GM23338 (cell line): Measurements from ENCODE around the gene CELF2. TPM values are rescaled to one million over a fixed set of nuclear protein-coding genes. Genes with fewer than 3 reads are reported as not detected.

Source experiments
- ATAC-seq: fragments of 200-7000 bp; cut with Tn5 transposase; 3 replicates; pipeline ENCODE4 v1.9.1; 2020
- DNase-seq: peaks from one replicate; pipeline ENCODE4 v3.0.0-alpha.2; 2015; ENCODE audit warnings: low spot score
- H2AFZ ChIP-seq: fragments of 200-600 bp; sonication (generic); 2 replicates; pipeline ENCODE4 v1.8.0; 2016; ENCODE audit warnings: antibody characterized with exemption, mild to moderate bottlenecking, moderate library complexity
- H3F3A ChIP-seq: fragments of 200-600 bp; sonication (generic); replicated peaks from 2 replicates; pipeline ENCODE4 v1.8.0; 2017; ENCODE audit warnings: antibody characterized with exemption, mixed run types, low read depth
- H3K27ac ChIP-seq: fragments of 200-600 bp; sonication (generic); 2 replicates; pipeline ENCODE4 v1.6.1; 2016; ENCODE audit warnings: low read depth
- H3K27me3 ChIP-seq: fragments of 200-600 bp; sonication (generic); 2 replicates; pipeline ENCODE4 v1.8.0; 2016; ENCODE audit warnings: mild to moderate bottlenecking, mixed run types, moderate library complexity; ENCODE audit not compliant: insufficient read depth
- H3K36me3 ChIP-seq: fragments of 200-600 bp; sonication (generic); 2 replicates; pipeline ENCODE4 v1.8.0; 2016; ENCODE audit warnings: mild to moderate bottlenecking; ENCODE audit not compliant: insufficient read depth
- H3K4me1 ChIP-seq: fragments of 200-600 bp; sonication (generic); 2 replicates; pipeline ENCODE4 v1.8.0; 2016; ENCODE audit warnings: mild to moderate bottlenecking, moderate library complexity; ENCODE audit not compliant: insufficient read depth
- H3K4me2 ChIP-seq: fragments of 200-600 bp; sonication (generic); 2 replicates; pipeline ENCODE4 v1.7.1; 2017; ENCODE audit warnings: mixed run types
- H3K4me3 ChIP-seq: fragments of 200-600 bp; sonication (generic); 2 replicates; pipeline ENCODE4 v1.6.1; 2016; ENCODE audit warnings: mixed run types
- H3K79me2 ChIP-seq: fragments of 200-600 bp; sonication (generic); replicated peaks from 2 replicates; pipeline ENCODE4 v1.8.0; 2017; ENCODE audit warnings: mild to moderate bottlenecking; ENCODE audit not compliant: insufficient read depth
- H3K9me2 ChIP-seq: fragments of 200-600 bp; sonication (generic); 2 replicates; pipeline ENCODE4 v1.8.0; 2017; ENCODE audit not compliant: insufficient read depth
- H4K20me1 ChIP-seq: fragments of 200-600 bp; sonication (generic); replicated peaks from 2 replicates; pipeline ENCODE4 v1.8.0; 2017; ENCODE audit warnings: mild to moderate bottlenecking; ENCODE audit not compliant: insufficient read depth
- H3K27ac Mint-ChIP-seq: 2 replicates; pipeline ENCODE4 v1.8.0; 2020; ENCODE audit warnings: inconsistent platforms, mild to moderate bottlenecking, moderate library complexity, mixed read lengths
- H3K27me3 Mint-ChIP-seq: 3 replicates; pipeline ENCODE4 v1.8.0; 2022; ENCODE audit warnings: low read depth, mild to moderate bottlenecking, moderate library complexity, mixed read lengths, inconsistent platforms; ENCODE audit not compliant: insufficient read depth, poor library complexity
- H3K36me3 Mint-ChIP-seq: 3 replicates; pipeline ENCODE4 v1.8.0; 2021; ENCODE audit warnings: low read depth, mild to moderate bottlenecking, inconsistent platforms, moderate library complexity, mixed read lengths
- H3K4me1 Mint-ChIP-seq: 3 replicates; pipeline ENCODE4 v1.8.0; 2020; ENCODE audit warnings: mild to moderate bottlenecking, inconsistent platforms, mixed read lengths
- H3K4me3 Mint-ChIP-seq: 3 replicates; pipeline ENCODE4 v1.8.0; 2021; ENCODE audit warnings: moderate library complexity, mild to moderate bottlenecking, inconsistent platforms, mixed read lengths
- H3K9me3 Mint-ChIP-seq: 3 replicates; pipeline ENCODE4 v1.8.0; 2020; ENCODE audit warnings: moderate library complexity, mild to moderate bottlenecking, inconsistent platforms, mixed read lengths
- CREB1 ChIP-seq: fragments of 250-450 bp; sonication (Bioruptor Pico); IDR thresholded peaks from 2 replicates; pipeline ENCODE4 v1.5.0; 2020; ENCODE audit warnings: low read depth, mild to moderate bottlenecking, moderate library complexity
- EZH2 ChIP-seq: fragments of 200-600 bp; sonication (generic); IDR thresholded peaks from one replicate; pipeline ENCODE4 v1.8.0; 2017; ENCODE audit warnings: antibody characterized with exemption, mild to moderate bottlenecking, low read depth; ENCODE audit not compliant: unreplicated experiment
- EZH2phosphoT487 ChIP-seq: fragments of 200-600 bp; sonication (generic); IDR thresholded peaks from one replicate; pipeline ENCODE4 v1.8.1; 2018; ENCODE audit warnings: antibody characterized with exemption; ENCODE audit not compliant: unreplicated experiment
- JUNB ChIP-seq: IDR thresholded peaks from one replicate; pipeline ENCODE4 v1.6.1; 2016; ENCODE audit warnings: antibody characterized with exemption; ENCODE audit not compliant: unreplicated experiment
- NANOG ChIP-seq: IDR thresholded peaks from 2 replicates; pipeline ENCODE4 v1.6.1; 2016; ENCODE audit warnings: antibody characterized with exemption, borderline replicate concordance
- POLR2AphosphoS5 ChIP-seq: IDR thresholded peaks from 2 replicates; pipeline ENCODE4 v1.6.1; 2016; ENCODE audit warnings: antibody characterized with exemption, low read depth
- STAT1 ChIP-seq: IDR thresholded peaks from one replicate; pipeline ENCODE4 v1.6.1; 2016; ENCODE audit warnings: antibody characterized with exemption; ENCODE audit not compliant: unreplicated experiment
- ZNF114 ChIP-seq: fragments of 250-450 bp; sonication (Bioruptor Pico); IDR thresholded peaks from 2 replicates; pipeline ENCODE4 v1.5.0; 2020; ENCODE audit warnings: mild to moderate bottlenecking, moderate library complexity
- ZNF331 ChIP-seq: fragments of 250-450 bp; sonication (Bioruptor Pico); IDR thresholded peaks from 2 replicates; pipeline ENCODE4 v1.5.0; 2020; ENCODE audit warnings: low read depth, mild to moderate bottlenecking, moderate library complexity
- polyA plus RNA-seq: library from polyadenylated mRNA; unstranded; fragments of >200 nt; fragmentation: Nextera tagmentation; extraction: Ambion mirVana; gene quantifications from 2 replicates; pipeline ENCODE4 v1.2.1, GENCODE V29; 2016
- total RNA-seq: library from RNA; depleted of rRNA; stranded (reverse); fragments of >200 nt; shearing (Covaris generic); gene quantifications from 2 replicates; pipeline ENCODE4 v1.2.3, GENCODE V29; 2014
- TF ChIP-seq, protein P1 (sequence below): IDR thresholded peaks from 2 replicates; pipeline ENCODE4 v1.6.1; 2016; ENCODE audit warnings: antibody characterized with exemption
- TF ChIP-seq, protein P2 (sequence below): fragments of 250-450 bp; sonication (Bioruptor Pico); IDR thresholded peaks from 2 replicates; pipeline ENCODE4 v1.5.0; 2020; ENCODE audit warnings: mild to moderate bottlenecking, moderate library complexity
- TF ChIP-seq, protein P3 (sequence below), 2 experiments: fragments of 200-600 bp in 1 of 2; sonication (generic) in 1 of 2; conservative IDR thresholded peaks; 2 replicates each; pipeline versions ENCODE4 v1.5.1 to v1.6.1; 2016 to 2017; ENCODE audit warnings: antibody characterized with exemption in 2 of 2, low read depth in 2 of 2, mild to moderate bottlenecking in 2 of 2, moderate library complexity in 1 of 2
- TF ChIP-seq, protein P4 (sequence below): IDR thresholded peaks from one replicate; pipeline ENCODE4 v1.6.1; 2018; ENCODE audit warnings: antibody characterized with exemption; ENCODE audit not compliant: unreplicated experiment

The CELF2 gene
- total and polyA plus RNA-seq, 2 experiments from 2014 or later, result 18.1 to 22.5 TPM

DNA sequence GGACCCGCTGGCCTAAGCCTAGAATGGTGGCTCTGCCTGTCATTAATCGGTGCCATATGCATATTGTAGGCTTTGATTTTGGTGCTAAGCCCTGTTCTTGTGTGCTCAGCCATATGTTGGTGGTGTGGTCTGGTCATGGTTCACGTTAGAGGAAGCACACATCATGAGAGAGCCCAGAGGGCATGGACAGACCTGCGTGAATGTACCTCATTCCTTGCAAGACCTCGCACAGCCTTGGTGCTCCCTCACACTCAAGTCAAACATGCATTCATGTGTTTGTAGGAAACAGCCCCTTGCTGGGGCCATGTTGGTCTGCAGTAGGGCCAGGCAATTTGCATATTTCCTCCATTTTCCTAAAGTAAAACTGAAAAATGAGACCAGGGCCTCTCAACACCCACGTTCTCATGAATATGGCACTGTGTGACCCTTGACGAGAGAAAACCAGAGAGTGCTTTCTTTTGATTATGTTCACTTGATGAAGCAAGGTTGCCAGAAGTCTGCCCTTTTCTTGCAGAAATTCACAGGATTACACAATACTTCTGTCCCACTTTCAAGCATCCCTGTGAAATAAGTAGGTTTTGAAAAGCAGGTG, 268.7 kb downstream of the CELF2 start (continued):
- TF ChIP-seq, protein P1, sequence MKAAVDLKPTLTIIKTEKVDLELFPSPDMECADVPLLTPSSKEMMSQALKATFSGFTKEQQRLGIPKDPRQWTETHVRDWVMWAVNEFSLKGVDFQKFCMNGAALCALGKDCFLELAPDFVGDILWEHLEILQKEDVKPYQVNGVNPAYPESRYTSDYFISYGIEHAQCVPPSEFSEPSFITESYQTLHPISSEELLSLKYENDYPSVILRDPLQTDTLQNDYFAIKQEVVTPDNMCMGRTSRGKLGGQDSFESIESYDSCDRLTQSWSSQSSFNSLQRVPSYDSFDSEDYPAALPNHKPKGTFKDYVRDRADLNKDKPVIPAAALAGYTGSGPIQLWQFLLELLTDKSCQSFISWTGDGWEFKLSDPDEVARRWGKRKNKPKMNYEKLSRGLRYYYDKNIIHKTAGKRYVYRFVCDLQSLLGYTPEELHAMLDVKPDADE, result no peak

DNA sequence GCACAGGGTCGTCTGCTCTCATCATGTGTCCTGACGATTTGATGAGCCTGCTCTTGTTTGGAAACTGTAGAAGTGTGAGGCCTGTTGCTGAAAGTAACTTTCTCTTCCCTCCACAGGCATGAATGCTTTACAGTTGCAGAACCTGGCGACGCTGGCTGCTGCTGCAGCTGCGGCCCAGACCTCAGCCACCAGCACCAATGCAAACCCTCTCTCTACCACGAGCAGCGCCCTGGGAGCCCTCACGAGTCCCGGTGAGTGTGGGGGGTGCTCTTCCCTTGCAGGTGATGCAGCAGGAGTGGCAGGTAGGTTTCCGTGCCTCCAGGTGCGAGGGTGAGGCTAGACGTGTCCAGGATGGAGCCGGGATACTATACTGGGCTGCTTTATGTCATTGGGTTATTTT, 270.6 kb downstream of the CELF2 start:
- Histone ChIP-seq H3K4me1 (no peaks in the 10 kb centered on the region), H3K9me2 (0 out of 2 replicates have a peak, but pooled peaks cover 4% of the 10 kb centered on the region), H3K27me3 (no peaks in the 10 kb centered on the region), H3K36me3 (no peaks in the 10 kb centered on the region), H3F3A (no peaks in the 10 kb centered on the region), H3K4me2 (no peak overlapping the region), H3K79me2 (no peaks in the 10 kb centered on the region), H3K27ac (no peak overlapping the region), H4K20me1 (0 out of 2 replicates have a peak, but pooled peaks cover 2% of the 10 kb centered on the region), H2AFZ (no peak overlapping the region), H3K4me3 (no peak overlapping the region)
- DNase-seq (no peak), ATAC-seq (no peak)
- H3K4me1 Mint-ChIP-seq, result peaks cover 7% of the 10 kb centered on the region; the same call in 2 of the 3 replicates
- no peaks in the 10 kb centered on the region for H3K27me3 Mint-ChIP-seq
- H3K27ac Mint-ChIP-seq, result no peak overlapping the region
- no peaks in the 10 kb centered on the region; the same call in 2 of the 3 replicates for H3K36me3 Mint-ChIP-seq
- no peak overlapping the region for H3K4me3 Mint-ChIP-seq
- H3K9me3 Mint-ChIP-seq, result no peaks in the 10 kb centered on the region
- TF ChIP-seq, protein P2, sequence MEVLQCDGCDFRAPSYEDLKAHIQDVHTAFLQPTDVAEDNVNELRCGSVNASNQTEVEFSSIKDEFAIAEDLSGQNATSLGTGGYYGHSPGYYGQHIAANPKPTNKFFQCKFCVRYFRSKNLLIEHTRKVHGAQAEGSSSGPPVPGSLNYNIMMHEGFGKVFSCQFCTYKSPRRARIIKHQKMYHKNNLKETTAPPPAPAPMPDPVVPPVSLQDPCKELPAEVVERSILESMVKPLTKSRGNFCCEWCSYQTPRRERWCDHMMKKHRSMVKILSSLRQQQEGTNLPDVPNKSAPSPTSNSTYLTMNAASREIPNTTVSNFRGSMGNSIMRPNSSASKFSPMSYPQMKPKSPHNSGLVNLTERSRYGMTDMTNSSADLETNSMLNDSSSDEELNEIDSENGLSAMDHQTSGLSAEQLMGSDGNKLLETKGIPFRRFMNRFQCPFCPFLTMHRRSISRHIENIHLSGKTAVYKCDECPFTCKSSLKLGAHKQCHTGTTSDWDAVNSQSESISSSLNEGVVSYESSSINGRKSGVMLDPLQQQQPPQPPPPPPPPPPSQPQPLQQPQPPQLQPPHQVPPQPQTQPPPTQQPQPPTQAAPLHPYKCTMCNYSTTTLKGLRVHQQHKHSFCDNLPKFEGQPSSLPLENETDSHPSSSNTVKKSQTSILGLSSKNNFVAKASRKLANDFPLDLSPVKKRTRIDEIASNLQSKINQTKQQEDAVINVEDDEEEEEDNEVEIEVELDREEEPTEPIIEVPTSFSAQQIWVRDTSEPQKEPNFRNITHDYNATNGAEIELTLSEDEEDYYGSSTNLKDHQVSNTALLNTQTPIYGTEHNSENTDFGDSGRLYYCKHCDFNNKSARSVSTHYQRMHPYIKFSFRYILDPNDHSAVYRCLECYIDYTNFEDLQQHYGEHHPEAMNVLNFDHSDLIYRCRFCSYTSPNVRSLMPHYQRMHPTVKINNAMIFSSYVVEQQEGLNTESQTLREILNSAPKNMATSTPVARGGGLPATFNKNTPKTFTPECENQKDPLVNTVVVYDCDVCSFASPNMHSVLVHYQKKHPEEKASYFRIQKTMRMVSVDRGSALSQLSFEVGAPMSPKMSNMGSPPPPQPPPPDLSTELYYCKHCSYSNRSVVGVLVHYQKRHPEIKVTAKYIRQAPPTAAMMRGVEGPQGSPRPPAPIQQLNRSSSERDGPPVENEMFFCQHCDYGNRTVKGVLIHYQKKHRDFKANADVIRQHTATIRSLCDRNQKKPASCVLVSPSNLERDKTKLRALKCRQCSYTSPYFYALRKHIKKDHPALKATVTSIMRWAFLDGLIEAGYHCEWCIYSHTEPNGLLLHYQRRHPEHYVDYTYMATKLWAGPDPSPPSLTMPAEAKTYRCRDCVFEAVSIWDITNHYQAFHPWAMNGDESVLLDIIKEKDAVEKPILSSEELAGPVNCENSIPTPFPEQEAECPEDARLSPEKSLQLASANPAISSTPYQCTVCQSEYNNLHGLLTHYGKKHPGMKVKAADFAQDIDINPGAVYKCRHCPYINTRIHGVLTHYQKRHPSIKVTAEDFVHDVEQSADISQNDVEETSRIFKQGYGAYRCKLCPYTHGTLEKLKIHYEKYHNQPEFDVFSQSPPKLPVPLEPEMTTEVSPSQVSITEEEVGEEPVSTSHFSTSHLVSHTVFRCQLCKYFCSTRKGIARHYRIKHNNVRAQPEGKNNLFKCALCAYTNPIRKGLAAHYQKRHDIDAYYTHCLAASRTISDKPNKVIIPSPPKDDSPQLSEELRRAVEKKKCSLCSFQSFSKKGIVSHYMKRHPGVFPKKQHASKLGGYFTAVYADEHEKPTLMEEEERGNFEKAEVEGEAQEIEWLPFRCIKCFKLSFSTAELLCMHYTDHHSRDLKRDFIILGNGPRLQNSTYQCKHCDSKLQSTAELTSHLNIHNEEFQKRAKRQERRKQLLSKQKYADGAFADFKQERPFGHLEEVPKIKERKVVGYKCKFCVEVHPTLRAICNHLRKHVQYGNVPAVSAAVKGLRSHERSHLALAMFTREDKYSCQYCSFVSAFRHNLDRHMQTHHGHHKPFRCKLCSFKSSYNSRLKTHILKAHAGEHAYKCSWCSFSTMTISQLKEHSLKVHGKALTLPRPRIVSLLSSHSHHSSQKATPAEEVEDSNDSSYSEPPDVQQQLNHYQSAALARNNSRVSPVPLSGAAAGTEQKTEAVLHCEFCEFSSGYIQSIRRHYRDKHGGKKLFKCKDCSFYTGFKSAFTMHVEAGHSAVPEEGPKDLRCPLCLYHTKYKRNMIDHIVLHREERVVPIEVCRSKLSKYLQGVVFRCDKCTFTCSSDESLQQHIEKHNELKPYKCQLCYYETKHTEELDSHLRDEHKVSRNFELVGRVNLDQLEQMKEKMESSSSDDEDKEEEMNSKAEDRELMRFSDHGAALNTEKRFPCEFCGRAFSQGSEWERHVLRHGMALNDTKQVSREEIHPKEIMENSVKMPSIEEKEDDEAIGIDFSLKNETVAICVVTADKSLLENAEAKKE, result no peak
- TF ChIP-seq STAT1 (no peak), ZNF331 (CRISPR knock-in tag) (no peak), NANOG (no peak), JUNB (no peak), POLR2AphosphoS5 (no peak), CREB1 (no peak), ZNF114 (CRISPR knock-in tag) (no peak), EZH2phosphoT487 (no peak), EZH2 (no peak)
- TF ChIP-seq, protein P3, sequence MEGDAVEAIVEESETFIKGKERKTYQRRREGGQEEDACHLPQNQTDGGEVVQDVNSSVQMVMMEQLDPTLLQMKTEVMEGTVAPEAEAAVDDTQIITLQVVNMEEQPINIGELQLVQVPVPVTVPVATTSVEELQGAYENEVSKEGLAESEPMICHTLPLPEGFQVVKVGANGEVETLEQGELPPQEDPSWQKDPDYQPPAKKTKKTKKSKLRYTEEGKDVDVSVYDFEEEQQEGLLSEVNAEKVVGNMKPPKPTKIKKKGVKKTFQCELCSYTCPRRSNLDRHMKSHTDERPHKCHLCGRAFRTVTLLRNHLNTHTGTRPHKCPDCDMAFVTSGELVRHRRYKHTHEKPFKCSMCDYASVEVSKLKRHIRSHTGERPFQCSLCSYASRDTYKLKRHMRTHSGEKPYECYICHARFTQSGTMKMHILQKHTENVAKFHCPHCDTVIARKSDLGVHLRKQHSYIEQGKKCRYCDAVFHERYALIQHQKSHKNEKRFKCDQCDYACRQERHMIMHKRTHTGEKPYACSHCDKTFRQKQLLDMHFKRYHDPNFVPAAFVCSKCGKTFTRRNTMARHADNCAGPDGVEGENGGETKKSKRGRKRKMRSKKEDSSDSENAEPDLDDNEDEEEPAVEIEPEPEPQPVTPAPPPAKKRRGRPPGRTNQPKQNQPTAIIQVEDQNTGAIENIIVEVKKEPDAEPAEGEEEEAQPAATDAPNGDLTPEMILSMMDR (conservative IDR thresholded peaks at IDR 0.05; ENCODE audit: low read depth in 2 of 2), result no peak
- TF ChIP-seq, protein P4, sequence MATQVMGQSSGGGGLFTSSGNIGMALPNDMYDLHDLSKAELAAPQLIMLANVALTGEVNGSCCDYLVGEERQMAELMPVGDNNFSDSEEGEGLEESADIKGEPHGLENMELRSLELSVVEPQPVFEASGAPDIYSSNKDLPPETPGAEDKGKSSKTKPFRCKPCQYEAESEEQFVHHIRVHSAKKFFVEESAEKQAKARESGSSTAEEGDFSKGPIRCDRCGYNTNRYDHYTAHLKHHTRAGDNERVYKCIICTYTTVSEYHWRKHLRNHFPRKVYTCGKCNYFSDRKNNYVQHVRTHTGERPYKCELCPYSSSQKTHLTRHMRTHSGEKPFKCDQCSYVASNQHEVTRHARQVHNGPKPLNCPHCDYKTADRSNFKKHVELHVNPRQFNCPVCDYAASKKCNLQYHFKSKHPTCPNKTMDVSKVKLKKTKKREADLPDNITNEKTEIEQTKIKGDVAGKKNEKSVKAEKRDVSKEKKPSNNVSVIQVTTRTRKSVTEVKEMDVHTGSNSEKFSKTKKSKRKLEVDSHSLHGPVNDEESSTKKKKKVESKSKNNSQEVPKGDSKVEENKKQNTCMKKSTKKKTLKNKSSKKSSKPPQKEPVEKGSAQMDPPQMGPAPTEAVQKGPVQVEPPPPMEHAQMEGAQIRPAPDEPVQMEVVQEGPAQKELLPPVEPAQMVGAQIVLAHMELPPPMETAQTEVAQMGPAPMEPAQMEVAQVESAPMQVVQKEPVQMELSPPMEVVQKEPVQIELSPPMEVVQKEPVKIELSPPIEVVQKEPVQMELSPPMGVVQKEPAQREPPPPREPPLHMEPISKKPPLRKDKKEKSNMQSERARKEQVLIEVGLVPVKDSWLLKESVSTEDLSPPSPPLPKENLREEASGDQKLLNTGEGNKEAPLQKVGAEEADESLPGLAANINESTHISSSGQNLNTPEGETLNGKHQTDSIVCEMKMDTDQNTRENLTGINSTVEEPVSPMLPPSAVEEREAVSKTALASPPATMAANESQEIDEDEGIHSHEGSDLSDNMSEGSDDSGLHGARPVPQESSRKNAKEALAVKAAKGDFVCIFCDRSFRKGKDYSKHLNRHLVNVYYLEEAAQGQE, result no peak
